HS-27A (cell line): Measurements from ENCODE around the gene ATP11A.
"Not testable (repeated sequence)": the region's sequence is repeated elsewhere in the genome, so short reads cannot be mapped to it uniquely, and the experiment has no call there.

Experiments used
- DNase-seq: peaks from one replicate; pipeline ENCODE4 v3.0.0-alpha.2; 2012; ENCODE audit warnings: low read depth, missing footprints

The ATP11A gene

GRCh38 chr13:112692586-112692985 is 2.7 kb downstream of the ATP11A start:
- no peak for DNase-seq

- DNase-seq, result no peak
Measured at GRCh38 chr13:112693831-112694497, 4.1 kb downstream of the ATP11A start.

- no peak for DNase-seq
Measured at GRCh38 chr13:112695121-112695520, 5.3 kb downstream of the ATP11A start.

GRCh38 chr13:112696001-112696868 is 6.4 kb downstream of the ATP11A start:
- no peak for DNase-seq

GRCh38 chr13:112696869-112697465 is 7.1 kb downstream of the ATP11A start:
- DNase-seq, result no peak

- DNase-seq, result no peak
Measured at GRCh38 chr13:112697756-112698655, 8.2 kb downstream of the ATP11A start.

- DNase-seq, result no peak
Measured at GRCh38 chr13:112699322-112699918, 9.6 kb downstream of the ATP11A start.

GRCh38 chr13:112700291-112701060 is 10.6 kb downstream of the ATP11A start:
- no peak for DNase-seq

GRCh38 chr13:112702341-112702985 is 12.6 kb downstream of the ATP11A start:
- DNase-seq, result no peak

- DNase-seq, result no peak
Measured at GRCh38 chr13:112702986-112703379, 13.1 kb downstream of the ATP11A start.

- no peak for DNase-seq
Measured at GRCh38 chr13:112703449-112704284, 13.8 kb downstream of the ATP11A start.

- DNase-seq, result no peak
Measured at GRCh38 chr13:112704308-112705145, 14.7 kb downstream of the ATP11A start.

- DNase-seq, result no peak
Measured at GRCh38 chr13:112705286-112705685, 15.4 kb downstream of the ATP11A start.

GRCh38 chr13:112706171-112706570 is 16.3 kb downstream of the ATP11A start:
- no peak for DNase-seq

- no peak for DNase-seq
Measured at GRCh38 chr13:112708560-112709240, 18.9 kb downstream of the ATP11A start.

GRCh38 chr13:112709316-112709715 is 19.5 kb downstream of the ATP11A start:
- DNase-seq, result not testable (repeated sequence)
